ACHN (cell line): ENCODE data around the gene NDUFS6.
"Not testable (repeated sequence)": the region's sequence is repeated elsewhere in the genome, so short reads cannot be mapped to it uniquely, and the experiment has no call there.

Source experiments
- DNase-seq: peaks from one replicate; pipeline ENCODE4 v3.0.0-alpha.2; 2015
- in situ Hi-C: cut with HindIII; loops from 2 replicates; pipeline ENCODE4 v1.10.0; 2017; ENCODE audit warnings: low sequenced_read_pairs, low pct_ligation_motif_present, low pct_unique_long_range_greater_than_20kb

NDUFS6 gene

GRCh38 chr5:1779782-1780613 is 21.2 kb upstream of the NDUFS6 start:
- DNase-seq: no peak
- in situ Hi-C loops: no loop called here

GRCh38 chr5:1780614-1780930 is 20.6 kb upstream of the NDUFS6 start:
- in situ Hi-C loops: no loop called here
- DNase-seq: no peak

- in situ Hi-C loops: no loop called here
Observed at GRCh38 chr5:1781107-1781506, 20.1 kb upstream of the NDUFS6 start.

GRCh38 chr5:1781726-1782384 is 19.4 kb upstream of the NDUFS6 start:
- DNase-seq: no peak
- in situ Hi-C loops: no loop called here

More at GRCh38 chr5:1781107-1781506, 20.1 kb upstream of the NDUFS6 start:
- DNase-seq: no peak

- DNase-seq: no peak
- in situ Hi-C loops: no loop called here
Observed at GRCh38 chr5:1782385-1783215, 18.6 kb upstream of the NDUFS6 start.

- no peak for DNase-seq
- in situ Hi-C loops: no loop called here
Observed at GRCh38 chr5:1783216-1783554, 18.0 kb upstream of the NDUFS6 start.

- DNase-seq: no peak
- in situ Hi-C loops: no loop called here
Observed at GRCh38 chr5:1784197-1785050, 16.8 kb upstream of the NDUFS6 start.

GRCh38 chr5:1785062-1785461 is 16.1 kb upstream of the NDUFS6 start:
- in situ Hi-C loops: no loop called here
- DNase-seq: no peak

GRCh38 chr5:1785984-1786383 is 15.2 kb upstream of the NDUFS6 start:
- in situ Hi-C loops: no loop called here
- no peak for DNase-seq

- DNase-seq: no peak
- in situ Hi-C loops: no loop called here
Observed at GRCh38 chr5:1786621-1787471, 14.4 kb upstream of the NDUFS6 start.

GRCh38 chr5:1787472-1788047 is 13.6 kb upstream of the NDUFS6 start:
- DNase-seq: no peak
- in situ Hi-C loops: no loop called here

- in situ Hi-C loops: no loop called here
- DNase-seq: no peak
Observed at GRCh38 chr5:1788200-1788599, 13.0 kb upstream of the NDUFS6 start.

- no peak for DNase-seq
- in situ Hi-C loops: no loop called here
Observed at GRCh38 chr5:1788828-1789227, 12.4 kb upstream of the NDUFS6 start.

GRCh38 chr5:1789438-1789833 is 11.8 kb upstream of the NDUFS6 start:
- DNase-seq: peak; percentile 12
- in situ Hi-C loops: not testable (repeated sequence)

GRCh38 chr5:1789834-1790471 is 11.3 kb upstream of the NDUFS6 start:
- in situ Hi-C loops: no loop called here

GRCh38 chr5:1791176-1791575 is 10.0 kb upstream of the NDUFS6 start:
- in situ Hi-C loops: no loop called here
- DNase-seq: no peak

More at GRCh38 chr5:1789834-1790471, 11.3 kb upstream of the NDUFS6 start:
- no peak for DNase-seq

GRCh38 chr5:1792842-1793266 is 8.4 kb upstream of the NDUFS6 start:
- in situ Hi-C loops: no loop called here
- no peak for DNase-seq
